Measurements from ENCODE around the gene C4orf50.

C4orf50 gene

GRCh38 chr4:6018331-6018730, at the start of gene C4orf50:
C4orf50 (minus strand) TSS chr4:6018431.
- DNase-seq (ENCODE audit: extremely low read depth, low read depth) = no peak
- no peak for TF ChIP-seq CTCF (IDR thresholded peaks at IDR 0.05; ENCODE audit: low read depth, low read length, missing control alignments)
- no peak within 1 kb of the TSS for H3K4me3 ChIP-seq (replicated peaks; ENCODE audit: low read depth, low read length)

GRCh38 chr4:6065934-6066590, 47.8 kb upstream of the C4orf50 start:
- no peak for DNase-seq (ENCODE audit: extremely low read depth, low read depth)
- TF ChIP-seq CTCF (IDR thresholded peaks at IDR 0.05; ENCODE audit: low read depth, low read length, missing control alignments) = no peak

GRCh38 chr4:6065166-6065565, 46.9 kb upstream of the C4orf50 start:
- H3K4me3 ChIP-seq (replicated peaks; ENCODE audit: low read depth, low read length) = no peak overlapping the region
- DNase-seq (ENCODE audit: extremely low read depth, low read depth) = no peak
- no peak for TF ChIP-seq CTCF (IDR thresholded peaks at IDR 0.05; ENCODE audit: low read depth, low read length, missing control alignments)

More at GRCh38 chr4:6065934-6066590, 47.8 kb upstream of the C4orf50 start:
- H3K4me3 ChIP-seq (replicated peaks; ENCODE audit: low read depth, low read length) = no peak overlapping the region

GRCh38 chr4:6064383-6064782, 46.2 kb upstream of the C4orf50 start:
- no peak for DNase-seq (ENCODE audit: extremely low read depth, low read depth)
- TF ChIP-seq CTCF (IDR thresholded peaks at IDR 0.05; ENCODE audit: low read depth, low read length, missing control alignments) = no peak
- H3K4me3 ChIP-seq (replicated peaks; ENCODE audit: low read depth, low read length) = no peak overlapping the region

GRCh38 chr4:6063684-6064083, 45.5 kb upstream of the C4orf50 start:
- no peak for DNase-seq (ENCODE audit: extremely low read depth, low read depth)
- no peak for TF ChIP-seq CTCF (IDR thresholded peaks at IDR 0.05; ENCODE audit: low read depth, low read length, missing control alignments)
- no peak overlapping the region for H3K4me3 ChIP-seq (replicated peaks; ENCODE audit: low read depth, low read length)

GRCh38 chr4:6062133-6062532, 43.9 kb upstream of the C4orf50 start:
- no peak for DNase-seq (ENCODE audit: extremely low read depth, low read depth)
- no peak for TF ChIP-seq CTCF (IDR thresholded peaks at IDR 0.05; ENCODE audit: low read depth, low read length, missing control alignments)
- H3K4me3 ChIP-seq (replicated peaks; ENCODE audit: low read depth, low read length) = no peak overlapping the region

GRCh38 chr4:6059375-6059805, 41.2 kb upstream of the C4orf50 start:
- no peak overlapping the region for H3K4me3 ChIP-seq (replicated peaks; ENCODE audit: low read depth, low read length)
- no peak for TF ChIP-seq CTCF (IDR thresholded peaks at IDR 0.05; ENCODE audit: low read depth, low read length, missing control alignments)
- no peak for DNase-seq (ENCODE audit: extremely low read depth, low read depth)

Measured in HFF-Myc (cell line).